IMR-90 (cell line): ENCODE measurements around the gene TMEM72. TPM values are rescaled to one million over a fixed set of nuclear protein-coding genes. Genes with fewer than 3 reads are reported as not detected.

Source experiments
- ATAC-seq: fragments of 200-7000 bp; cut with Tn5 transposase; 2 replicates; pipeline ENCODE4 v1.9.1; 2020; ENCODE audit warnings: low read depth, mild to moderate bottlenecking, moderate library complexity
- BruUV-seq: library from RNA; stranded (reverse); fragments of 400-500 nt; replicated peaks from 2 replicates; lab custom pipeline; 2021; lab: Mats Ljungman, UMichigan
- CTCF ChIA-PET: fragments of 300-600 bp; formaldehyde crosslinking; extraction: SDS; loops from one replicate; lab custom pipeline; 2021; ENCODE audit warnings: antibody characterized with exemption; lab: Yijun Ruan, JAX
- POLR2A ChIA-PET: fragments of 300-600 bp; sonication (Branson Sonifier 250); formaldehyde crosslinking; loops from one replicate; lab custom pipeline; 2022; ENCODE audit warnings: antibody characterized with exemption; ENCODE audit not compliant: unreplicated experiment; lab: Charles Lee
- DNase-seq: peaks from one replicate; pipeline ENCODE4 v3.0.0; 2013
- H2AFZ ChIP-seq: replicated peaks from 2 replicates; pipeline ENCODE3; 2013; ENCODE audit warnings: low read length, mild to moderate bottlenecking; ENCODE audit not compliant: poor library complexity
- H2AK5ac ChIP-seq: 2 replicates; pipeline ENCODE4 v1.6.1; 2013; ENCODE audit warnings: low read depth, low read length, inconsistent platforms
- H2AK9ac ChIP-seq: replicated peaks from 2 replicates; pipeline ENCODE3; 2013; ENCODE audit warnings: mild to moderate bottlenecking, low read depth, low read length, moderate library complexity; ENCODE audit not compliant: poor library complexity
- H2BK120ac ChIP-seq: 2 replicates; pipeline ENCODE4 v1.6.1; 2013; ENCODE audit warnings: low read depth, low read length, inconsistent platforms
- H2BK15ac ChIP-seq: 3 replicates; pipeline ENCODE4 v1.6.1; 2013; ENCODE audit warnings: low read depth, low read length, inconsistent platforms
- H2BK20ac ChIP-seq: 2 replicates; pipeline ENCODE4 v1.6.1; 2013; ENCODE audit warnings: low read depth, mild to moderate bottlenecking, inconsistent platforms, low read length, moderate library complexity
- H2BK5ac ChIP-seq: 2 replicates; pipeline ENCODE4 v1.6.1; 2013; ENCODE audit warnings: mild to moderate bottlenecking, low read depth, low read length, inconsistent platforms; ENCODE audit not compliant: poor library complexity, severe bottlenecking
- H3K14ac ChIP-seq: replicated peaks from 2 replicates; pipeline ENCODE4 v1.6.1; 2013; ENCODE audit warnings: low read depth, low read length, inconsistent platforms
- H3K18ac ChIP-seq: 2 replicates; pipeline ENCODE4 v1.6.1; 2013; ENCODE audit warnings: low read depth, low read length, control low read depth
- H3K23ac ChIP-seq: 2 replicates; pipeline ENCODE4 v1.6.1; 2013; ENCODE audit warnings: low read depth, low read length, inconsistent platforms
- H3K27ac ChIP-seq: 2 replicates; pipeline ENCODE4 v1.5.1; 2013; ENCODE audit warnings: mild to moderate bottlenecking, control low read depth, low read length; ENCODE audit not compliant: insufficient read depth
- H3K27me3 ChIP-seq: 2 replicates; pipeline ENCODE4 v1.6.1; 2013; ENCODE audit warnings: low read length; ENCODE audit not compliant: control insufficient read depth, insufficient read depth
- H3K36me3 ChIP-seq: 2 replicates; pipeline ENCODE4 v1.6.1; 2013; ENCODE audit warnings: low read length, mixed read lengths; ENCODE audit not compliant: control insufficient read depth, insufficient read depth
- H3K4ac ChIP-seq: 2 replicates; pipeline ENCODE4 v1.6.1; 2013; ENCODE audit warnings: low read depth, low read length, inconsistent platforms
- H3K4me1 ChIP-seq: 2 replicates; pipeline ENCODE4 v1.6.1; 2013; ENCODE audit warnings: low read length, mixed read lengths; ENCODE audit not compliant: control insufficient read depth, insufficient read depth
- H3K4me2 ChIP-seq: 2 replicates; pipeline ENCODE4 v1.6.1; 2013; ENCODE audit warnings: low read depth, mild to moderate bottlenecking, control low read depth, low read length, moderate library complexity
- H3K4me3 ChIP-seq: 2 replicates; pipeline ENCODE4 v1.5.1; 2013; ENCODE audit warnings: low read depth, mild to moderate bottlenecking, control low read depth, low read length, moderate library complexity; ENCODE audit not compliant: insufficient read depth
- H3K56ac ChIP-seq: 2 replicates; pipeline ENCODE4 v1.6.1; 2013; ENCODE audit warnings: low read length, inconsistent platforms; ENCODE audit not compliant: insufficient read depth; ENCODE audit errors: extremely low read depth
- H3K79me1 ChIP-seq, 2 experiments: 2 replicates each; pipeline ENCODE4 v1.6.1; 2013; ENCODE audit warnings: low read length in 2 of 2, inconsistent platforms in 1 of 2, low read depth in 1 of 2
- H3K9ac ChIP-seq: 2 replicates; pipeline ENCODE4 v1.6.1; 2013; ENCODE audit warnings: low read depth, low read length, control low read depth
- H3K9me1 ChIP-seq: 2 replicates; pipeline ENCODE4 v1.6.1; 2013; ENCODE audit warnings: low read length, inconsistent platforms; ENCODE audit not compliant: insufficient read depth
- H3K9me3 ChIP-seq: 2 replicates; pipeline ENCODE4 v1.6.1; 2013; ENCODE audit warnings: low read length; ENCODE audit not compliant: control insufficient read depth, insufficient read depth
- H4K20me1 ChIP-seq: 2 replicates; pipeline ENCODE4 v1.6.1; 2013; ENCODE audit warnings: low read length, inconsistent platforms; ENCODE audit not compliant: insufficient read depth
- H4K5ac ChIP-seq: 2 replicates; pipeline ENCODE4 v1.6.1; 2013; ENCODE audit warnings: mild to moderate bottlenecking, low read depth, low read length, control low read depth
- H4K8ac ChIP-seq, 2 experiments: 2 replicates each; pipeline ENCODE4 v1.6.1; 2013; ENCODE audit warnings: low read depth in 2 of 2, low read length in 2 of 2, control low read depth in 1 of 2, inconsistent platforms in 1 of 2
- H4K91ac ChIP-seq: 2 replicates; pipeline ENCODE4 v1.6.1; 2013; ENCODE audit warnings: low read depth, low read length, inconsistent platforms; ENCODE audit not compliant: insufficient read depth
- BHLHE40 ChIP-seq: fragments of 150-350 bp; IDR thresholded peaks from 2 replicates; pipeline ENCODE4 v1.6.1; 2016; ENCODE audit warnings: mild to moderate bottlenecking, low read depth, low read length
- CHD1 ChIP-seq: IDR thresholded peaks from 2 replicates; pipeline ENCODE4 v1.6.1; 2012; ENCODE audit warnings: low read depth, low read length, improper control_type of control experiment
- CTCF ChIP-seq: conservative IDR thresholded peaks from 2 replicates; pipeline ENCODE4 v1.5.1; 2012; ENCODE audit warnings: mild to moderate bottlenecking, low read depth, low read length, improper control_type of control experiment
- ELK1 ChIP-seq: fragments of 150-350 bp; IDR thresholded peaks from 2 replicates; pipeline ENCODE4 v1.6.1; 2016; ENCODE audit warnings: low read depth, mild to moderate bottlenecking, low read length, moderate library complexity, borderline replicate concordance
- FOS ChIP-seq: fragments of 150-350 bp; IDR thresholded peaks from 2 replicates; pipeline ENCODE4 v1.6.1; 2016; ENCODE audit warnings: low read depth, low read length
- MAZ ChIP-seq: IDR thresholded peaks from 2 replicates; pipeline ENCODE4 v1.6.1; 2012; ENCODE audit warnings: low read depth, mild to moderate bottlenecking, low read length, improper control_type of control experiment, moderate library complexity, borderline replicate concordance
- POLR2A ChIP-seq: IDR thresholded peaks from 2 replicates; pipeline ENCODE4 v1.6.1; 2012; ENCODE audit warnings: mild to moderate bottlenecking, low read depth, low read length
- RAD21 ChIP-seq: IDR thresholded peaks from 2 replicates; pipeline ENCODE4 v1.6.1; 2012; ENCODE audit warnings: low read length, improper control_type of control experiment
- RCOR1 ChIP-seq: IDR thresholded peaks from 2 replicates; pipeline ENCODE4 v1.6.1; 2012; ENCODE audit warnings: mild to moderate bottlenecking, low read length, improper control_type of control experiment; ENCODE audit not compliant: insufficient replicate concordance
- RFX5 ChIP-seq: IDR thresholded peaks from 2 replicates; pipeline ENCODE4 v1.8.0; 2012; ENCODE audit warnings: low read depth, mild to moderate bottlenecking, low read length, moderate library complexity
- USF2 ChIP-seq: fragments of 150-350 bp; IDR thresholded peaks from 2 replicates; pipeline ENCODE4 v1.6.1; 2017; ENCODE audit warnings: mild to moderate bottlenecking, antibody characterized with exemption, low read length, low read depth
- WGBS, 2 experiments: methylation state at CpG; one replicate each; pipeline versions ENCODE4 v1.1.5 to v1.1.7; 2013; ENCODE audit warnings: missing lambda C conversion rate in 2 of 2; ENCODE audit not compliant: insufficient read length in 1 of 2; ENCODE audit errors: extremely low coverage in 2 of 2; 5-methylcytosine and 5-hydroxymethylcytosine counted together
- dilution Hi-C: fragments of 300-500 bp; cut with HindIII; formaldehyde crosslinking; loops from one replicate; pipeline ENCODE4 v1.14.3; 2018; ENCODE audit warnings: low sequenced_read_pairs; ENCODE audit not compliant: unreplicated experiment
- in situ Hi-C: fragments of 300-500 bp; cut with MboI; formaldehyde crosslinking; loops from 3 replicates; pipeline ENCODE4 v1.14.3; 2019; ENCODE audit warnings: low sequenced_read_pairs, inconsistent platforms, mixed read lengths
- intact Hi-C: fragments of 100-400 bp; cut with micrococcal nuclease; formaldehyde crosslinking; loops from 2 replicates; pipeline ENCODE4 v1.10.0; 2022
- polyA plus RNA-seq, 3 experiments: library from polyadenylated mRNA; depleted of rRNA; stranded (reverse); fragments of >200 nt; gene quantifications; 2 replicates each; pipeline ENCODE4 v1.2.3, GENCODE V29; 2012; ENCODE audit warnings: low replicate concordance in 1 of 3
- total RNA-seq: library from RNA; depleted of rRNA; stranded (reverse); fragments of >200 nt; gene quantifications from 2 replicates; pipeline ENCODE4 v1.2.3, GENCODE V29; 2012

TMEM72 gene
- total and polyA plus RNA-seq, 2 of the 4 experiments (the other 2 are of a cell fraction), result not detected

- dilution Hi-C loops, result no loop called here
- Histone ChIP-seq H4K91ac (peak overlapping the region; percentile 80), H2BK15ac (peak overlapping the region; percentile 78; the same call in 2 of the 3 replicates), H3K18ac (peak overlapping the region; percentile 93), H3K4me2 (peak overlapping the region; percentile 27), H3K4ac (peak overlapping the region; percentile 74), H3K56ac (peak overlapping the region; percentile 42), H4K5ac (peak overlapping the region; percentile 87), H3K23ac (peak overlapping the region; percentile 83), H3K4me1 (peaks cover 55% of the 10 kb centered on the region), H2AFZ (no peak overlapping the region), H3K27me3 (no peaks in the 10 kb centered on the region), H3K79me1 (peaks cover 0 to 10% of the 10 kb centered on the region in 2 experiments; a peak in 1 of 4 replicates), H3K9me3 (no peaks in the 10 kb centered on the region), H3K36me3 (peaks cover 7% of the 10 kb centered on the region; the same call in 1 of the 2 replicates), H2AK5ac (peak overlapping the region; percentile 65; the same call in 1 of the 2 replicates), H4K20me1 (no peaks in the 10 kb centered on the region), H3K9ac (peak overlapping the region; percentile 7; the same call in 1 of the 2 replicates), H2BK120ac (peak overlapping the region; percentile 85), H2BK5ac (peak overlapping the region; percentile 76), H3K14ac (peak overlapping the region; percentile 87; the same call in 1 of the 2 replicates), H4K8ac (peak overlapping the region; percentile 3 to 56; a peak in 2 of 4 replicates), H3K9me1 (peaks cover 37% of the 10 kb centered on the region), H2BK20ac (peak overlapping the region; percentile 65), H2AK9ac (no peak overlapping the region), H3K4me3 (no peak overlapping the region), H3K27ac (peak overlapping the region; percentile 70; the same call in 1 of the 2 replicates)
- no peak for ATAC-seq
- ChIA-PET POLR2A (no interaction called here), CTCF (interaction anchor here (2.2 kb wide), 1 partner anchor 53 kb away, joined by 8 read pairs; no protein-coding TSS in a partner anchor)
- BruUV-seq, result no TSS peak
- no CpG with 5 or more reads among the region's 3 CpGs for WGBS, 2 experiments
- DNase-seq, result no peak
- intact Hi-C loops, result loop anchor here (1.0 kb wide), 1 partner anchor 8 kb away; no protein-coding TSS in a partner anchor
- in situ Hi-C loops, result loop anchor here (25.0 kb wide), 4 partner anchors 1026 to 1849 kb away; partner anchors contain the start of genes CSGALNACT2 and HNRNPF
- no peak for TF ChIP-seq USF2
- TF ChIP-seq RFX5, result no peak
- no peak for TF ChIP-seq MAZ
- no peak for TF ChIP-seq ELK1
- TF ChIP-seq RAD21, result no peak
- no peak for TF ChIP-seq CTCF
- no peak for TF ChIP-seq CHD1
- TF ChIP-seq POLR2A, result no peak
- TF ChIP-seq RCOR1, result no peak
- no peak for TF ChIP-seq FOS
- TF ChIP-seq BHLHE40, result no peak
These were observed 75.0 kb downstream of the TMEM72 start for GRCh38 chr10:44986179-44986578.
